Femur (tissue), 1 donor: ENCODE results near the gene FCER2.

Experiments used
- DNase-seq: peaks from one replicate; pipeline ENCODE4 v3.0.0-alpha.2; 2017

Gene FCER2

GRCh38 chr19:7732045-7732444 is 30.1 kb upstream of the FCER2 start, which contains the start of gene CLEC4G:
TSS of gene CLEC4G (minus strand) at chr19:7732110. CDS start at chr19:7732102, 8 bp downstream.
- DNase-seq = no peak

DNA sequence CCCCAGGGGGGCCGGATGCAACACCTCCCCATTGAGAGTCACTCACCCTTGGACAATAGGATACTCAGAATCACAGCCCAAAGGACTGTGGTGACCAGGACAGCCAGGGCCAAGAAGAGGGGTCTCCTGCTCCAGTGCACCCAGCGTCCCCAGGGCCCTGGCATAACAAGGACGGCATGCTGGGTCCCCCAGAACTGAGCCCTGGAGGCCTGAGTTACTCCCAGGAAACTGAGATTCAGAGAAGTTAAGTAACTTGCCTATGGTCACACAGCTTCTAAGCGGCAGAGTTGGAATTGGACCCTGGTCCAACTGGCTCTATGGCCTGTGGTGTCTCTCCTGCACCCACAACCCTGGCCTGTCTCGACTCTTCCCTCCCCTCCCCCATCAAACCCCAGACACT is 29.7 kb upstream of the FCER2 start:
- DNase-seq = no peak

DNA sequence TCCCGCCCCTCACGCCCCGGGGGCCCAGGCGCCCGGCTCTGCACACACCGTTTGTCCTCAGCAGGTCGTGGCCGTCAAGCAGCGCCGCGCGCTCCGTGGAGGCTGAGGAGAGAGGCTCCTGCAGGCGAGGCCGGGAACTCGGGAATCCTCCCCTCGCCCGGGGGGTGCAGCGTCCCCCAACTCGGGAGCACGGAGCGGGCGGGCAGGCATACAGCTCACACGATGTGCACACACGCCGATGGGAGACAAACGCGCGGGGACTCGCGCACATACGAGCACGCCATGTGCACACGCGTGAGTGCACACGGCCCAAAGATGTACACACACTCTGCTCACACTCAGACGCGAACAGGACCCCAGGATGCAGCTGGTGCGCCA is 29.3 kb upstream of the FCER2 start:
- no peak for DNase-seq

GRCh38 chr19:7730286-7731217 is 28.6 kb upstream of the FCER2 start:
- DNase-seq = no peak

- DNase-seq = no peak
Observed at GRCh38 chr19:7729831-7730285, 27.9 kb upstream of the FCER2 start.

DNA sequence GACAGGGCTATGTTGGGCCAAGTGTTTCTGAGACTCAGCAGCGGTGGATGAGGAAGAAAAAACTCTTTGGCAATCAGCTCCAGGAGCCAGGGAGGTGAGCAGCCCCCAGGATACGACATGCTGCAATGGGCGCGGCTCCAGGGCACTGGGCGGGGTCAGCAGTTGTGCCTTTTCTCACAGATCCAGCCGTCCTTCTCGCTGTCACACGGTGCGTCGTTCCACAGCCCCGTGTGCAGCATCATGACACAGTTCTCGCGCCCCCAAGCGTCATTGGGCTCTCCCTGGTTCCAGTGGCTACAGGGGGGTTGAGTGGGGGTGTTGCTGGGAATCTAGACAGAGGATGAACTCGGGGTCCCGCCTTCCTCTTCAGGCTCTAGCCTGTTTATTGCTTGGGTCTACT is 27.3 kb upstream of the FCER2 start:
- no peak for DNase-seq

DNA sequence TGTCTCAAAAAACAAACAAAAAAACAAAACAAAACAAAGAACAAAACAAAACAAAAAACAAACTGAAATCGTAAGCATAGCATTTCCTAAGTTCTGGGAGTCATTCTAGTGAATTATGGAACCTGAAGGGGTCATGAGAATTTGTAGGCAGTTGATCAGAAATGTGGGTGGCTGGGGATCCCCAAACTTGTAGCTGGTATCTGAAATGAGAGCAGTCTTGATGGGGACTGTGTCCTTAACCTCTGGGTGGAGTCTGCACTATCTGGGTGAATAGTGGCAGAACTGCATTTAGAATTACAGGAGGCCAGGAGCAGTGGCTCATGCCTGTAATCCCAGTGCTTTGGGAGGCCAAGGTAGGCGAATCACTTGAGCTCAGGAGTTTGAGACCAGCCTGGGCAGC is 23.9 kb upstream of the FCER2 start:
- no peak for DNase-seq

DNA sequence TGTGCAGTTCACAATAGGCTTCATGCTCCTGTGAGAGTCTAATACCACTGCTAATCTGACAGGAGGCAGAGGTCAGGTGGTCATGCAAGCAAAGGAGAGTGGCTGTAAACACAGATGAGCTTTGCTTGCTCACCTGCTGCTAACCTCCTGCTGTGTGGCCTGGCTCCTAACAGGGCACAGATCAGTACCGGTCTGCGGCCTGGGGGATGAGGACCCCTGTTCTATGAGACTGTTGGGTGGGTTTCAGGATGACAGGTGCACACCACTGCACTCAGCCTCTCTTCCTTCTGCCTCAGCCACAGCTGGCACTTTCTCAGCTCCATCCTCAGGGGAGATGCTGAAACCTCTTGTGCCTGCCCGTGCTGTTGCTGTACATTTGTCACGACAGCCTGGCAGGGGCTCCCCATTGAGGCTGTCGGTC is 20.3 kb upstream of the FCER2 start:
- no peak for DNase-seq

GRCh38 chr19:7720351-7720750 is 18.4 kb upstream of the FCER2 start:
- no peak for DNase-seq

- no peak for DNase-seq
Observed at GRCh38 chr19:7718668-7719067, 16.7 kb upstream of the FCER2 start.

- no peak for DNase-seq
Observed at GRCh38 chr19:7716762-7717161, 14.8 kb upstream of the FCER2 start.

DNA sequence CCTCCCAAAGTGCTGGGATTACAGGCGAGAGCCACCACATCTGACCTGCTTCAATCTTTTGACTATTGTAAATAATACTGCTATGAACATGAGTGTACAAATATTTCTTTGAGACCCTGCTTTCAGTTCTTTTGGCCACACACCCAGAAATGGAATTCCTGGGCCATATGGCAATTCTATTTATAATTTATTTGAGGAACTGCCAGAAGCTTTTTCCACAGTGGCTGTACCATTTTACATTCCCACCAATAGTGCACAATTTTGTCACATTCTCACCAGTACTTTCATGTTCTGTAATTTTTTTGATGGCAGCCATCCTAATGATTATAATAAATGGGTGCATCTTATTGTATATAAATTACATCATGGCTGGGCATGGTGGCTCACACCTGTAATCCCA is 13.7 kb upstream of the FCER2 start:
- DNase-seq = no peak

DNA sequence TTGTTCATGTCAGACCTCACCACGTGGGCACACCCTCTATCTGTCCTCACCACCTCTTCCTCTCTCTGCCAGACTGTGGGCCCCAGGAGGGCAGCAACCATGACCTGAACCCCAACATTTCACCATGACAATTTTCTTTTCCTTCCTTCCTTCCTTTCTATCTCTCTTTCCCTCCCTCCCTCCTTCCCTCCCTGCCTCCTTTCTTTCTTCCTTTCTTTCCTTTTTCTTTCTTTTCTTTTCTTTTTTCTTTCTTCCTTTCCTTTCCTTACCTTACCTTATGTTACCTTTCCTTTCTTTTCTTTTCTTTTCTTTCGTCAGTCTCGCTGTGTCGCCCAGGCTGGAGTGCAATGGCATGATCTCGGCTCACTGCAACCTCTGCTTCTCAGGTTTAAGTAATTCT is 8.7 kb upstream of the FCER2 start:
- no peak for DNase-seq

DNA sequence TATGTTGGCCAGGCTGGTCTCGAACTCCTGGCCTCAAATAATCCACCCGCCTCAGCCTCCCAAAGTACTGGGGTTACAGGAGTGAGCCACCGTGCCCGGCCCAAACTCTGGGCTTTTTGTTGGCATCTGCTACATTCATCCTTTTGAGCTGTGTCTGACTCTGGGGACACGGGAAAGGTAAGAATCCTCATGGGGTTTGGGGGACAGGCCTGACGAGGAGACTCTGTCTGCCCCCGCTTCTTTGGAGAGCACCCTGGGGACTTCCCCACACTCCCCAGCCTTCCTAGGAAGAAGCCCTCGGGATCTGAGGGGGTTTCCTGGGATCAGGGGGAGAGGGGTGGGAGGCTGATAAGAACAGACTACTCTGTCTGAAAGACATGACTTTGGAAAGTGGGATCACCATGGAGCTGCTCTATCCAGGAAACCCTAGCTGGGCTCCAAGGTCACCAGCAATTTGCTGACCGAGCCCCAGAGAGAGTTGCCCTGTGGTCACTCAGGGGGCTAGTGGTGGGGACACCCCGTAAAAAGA is 8.1 kb upstream of the FCER2 start:
- DNase-seq = no peak

DNA sequence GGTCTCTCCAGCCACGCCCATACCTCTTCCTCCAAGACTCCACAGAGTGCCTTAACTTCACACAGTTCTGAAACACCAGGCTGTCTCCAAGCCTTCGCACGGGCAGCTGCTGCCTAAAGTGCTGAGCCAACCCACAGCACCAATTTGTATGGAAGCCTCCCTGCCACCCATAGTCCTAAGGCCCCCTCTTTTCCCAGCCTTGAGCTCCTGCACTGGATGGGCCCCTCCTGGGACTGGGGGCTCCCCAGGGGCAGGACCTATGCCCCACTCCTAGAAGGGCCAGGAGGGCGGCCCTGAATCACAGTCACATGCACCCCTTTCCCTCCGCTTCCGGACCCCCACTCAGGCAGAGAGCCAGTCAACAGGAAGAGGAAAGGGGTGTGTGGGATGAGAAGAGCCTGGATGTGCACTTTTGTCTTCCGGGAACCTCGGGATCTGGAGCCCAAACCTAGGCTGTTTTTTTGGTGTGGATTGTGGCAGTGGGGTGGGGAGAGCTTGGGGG is 5.1 kb upstream of the FCER2 start:
- no peak for DNase-seq

GRCh38 chr19:7706188-7706954 is 4.4 kb upstream of the FCER2 start:
- DNase-seq = no peak

DNA sequence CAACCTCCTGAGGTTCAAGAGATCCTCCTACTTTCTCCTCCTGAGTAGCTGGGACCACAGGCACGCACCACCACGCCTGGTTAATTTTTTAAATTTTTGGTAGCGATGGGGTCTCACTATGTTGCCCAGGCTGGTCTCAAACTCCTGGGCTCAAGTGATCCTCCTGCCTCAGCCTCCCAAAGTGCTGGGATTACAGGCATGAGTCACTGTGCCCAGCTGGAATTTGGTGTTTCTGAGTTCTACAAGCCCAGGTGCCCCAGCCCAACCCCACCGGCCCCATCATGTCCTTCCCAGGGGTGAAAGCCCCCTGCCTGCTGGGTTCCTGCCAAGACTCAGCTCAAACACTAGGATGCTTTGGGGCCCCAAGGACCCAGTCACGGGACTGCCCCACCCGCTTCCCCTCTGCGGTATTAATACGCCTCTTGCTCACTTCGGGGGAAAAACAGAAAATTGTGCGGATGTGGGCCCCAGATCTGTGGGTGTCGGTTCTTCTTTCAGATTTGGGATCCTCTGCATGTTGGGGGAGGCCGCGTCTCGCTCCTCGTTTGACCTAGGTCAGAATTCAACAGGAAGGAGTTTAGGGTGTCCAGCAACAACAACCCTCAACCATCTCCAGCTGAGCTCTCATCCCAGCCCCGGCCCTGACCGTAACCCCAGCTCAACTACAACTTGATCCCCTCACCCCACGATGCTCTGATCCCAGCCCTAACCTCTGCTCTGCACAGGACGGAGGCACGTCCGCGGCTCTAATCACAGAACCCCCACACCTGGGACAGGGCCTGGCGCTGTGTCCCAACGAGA is 3.7 kb upstream of the FCER2 start:
- DNase-seq = peak; percentile 55

DNA sequence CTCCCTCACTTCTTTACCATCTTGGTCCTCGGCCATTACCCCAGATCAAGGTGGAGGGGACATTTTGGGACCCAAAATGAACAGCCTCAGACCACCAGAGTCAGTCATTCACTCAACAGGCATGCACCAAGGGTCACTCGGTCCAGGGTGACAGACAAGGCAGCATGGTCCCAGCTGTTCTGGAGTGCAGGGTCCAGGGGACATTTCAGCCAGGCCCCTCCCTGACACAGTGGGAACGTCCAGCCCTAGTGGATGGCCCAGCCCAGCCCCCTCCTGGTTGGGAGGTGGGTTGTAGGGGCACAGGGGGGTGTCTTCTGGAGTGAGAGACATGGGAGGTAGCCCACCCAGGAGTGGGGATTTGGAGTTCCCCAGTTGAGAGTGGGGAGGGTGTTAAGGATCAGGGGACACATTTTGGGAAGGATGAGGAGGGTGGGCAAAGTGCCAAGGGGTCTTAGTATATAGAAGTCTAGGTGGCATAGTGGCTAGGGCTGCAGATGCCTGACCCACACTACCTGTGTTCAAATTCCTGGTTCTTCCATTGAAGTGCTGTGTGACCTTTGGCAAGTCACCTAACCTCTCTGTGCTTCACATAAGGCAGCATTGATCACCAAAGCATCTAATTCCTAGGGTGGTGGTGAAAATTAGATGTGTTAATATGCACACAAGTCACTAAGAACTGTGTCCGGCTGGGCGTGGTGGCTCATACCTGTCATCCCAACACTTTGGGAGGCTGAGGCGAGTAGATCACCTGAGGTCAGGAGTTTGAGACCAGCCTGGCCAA is 2.5 kb upstream of the FCER2 start:
- no peak for DNase-seq

DNA sequence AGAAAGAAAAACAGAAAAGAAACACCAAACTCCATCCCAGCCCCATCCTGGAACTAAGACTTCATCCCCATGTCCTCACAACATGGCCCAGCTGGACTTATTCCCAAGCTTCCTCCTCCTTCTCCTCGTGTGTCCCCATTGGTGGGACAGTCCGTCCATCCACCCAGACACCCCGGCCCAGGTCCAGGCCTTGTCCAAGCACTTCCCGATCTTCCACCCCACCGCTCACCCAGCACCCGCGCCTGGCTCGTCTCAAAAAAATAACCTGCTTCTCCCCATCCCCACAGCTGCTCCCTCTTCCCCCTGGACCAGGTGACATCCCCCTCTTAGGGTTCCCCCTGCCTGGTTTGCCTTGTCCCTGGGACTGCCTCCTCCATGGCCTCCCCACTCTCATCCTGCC is 1.4 kb upstream of the FCER2 start:
- no peak for DNase-seq

- no peak for DNase-seq
Observed at GRCh38 chr19:7701049-7701653, 780 bp downstream of the FCER2 start.
